Fibroblast of lung (primary cell): ENCODE measurements around the gene JARID2. TPM values are rescaled to one million over a fixed set of nuclear protein-coding genes. Genes with fewer than 3 reads are reported as not detected.

ENCODE experiments used
- DNase-seq, 2 donors: peaks; one replicate each; pipeline versions ENCODE4 v3.0.0 to v3.0.0-alpha.2; 2010; ENCODE audit warnings: low read depth in 2 of 2
- H2AFZ ChIP-seq: 2 replicates; pipeline ENCODE4 v1.5.1; 2012; ENCODE audit warnings: low read length, control low read depth, inconsistent platforms
- H3K27ac ChIP-seq: 2 replicates; pipeline ENCODE4 v1.5.1; 2011; ENCODE audit warnings: low read length, control low read depth; ENCODE audit not compliant: insufficient read depth
- H3K27me3 ChIP-seq: 2 replicates; pipeline ENCODE4 v1.5.1; 2011; ENCODE audit warnings: mild to moderate bottlenecking, low read length; ENCODE audit not compliant: control insufficient read depth, insufficient read depth
- H3K36me3 ChIP-seq: 2 replicates; pipeline ENCODE4 v1.5.1; 2011; ENCODE audit warnings: low read length; ENCODE audit not compliant: control insufficient read depth, insufficient read depth
- H3K4me1 ChIP-seq: 2 replicates; pipeline ENCODE4 v1.5.1; 2011; ENCODE audit warnings: low read length; ENCODE audit not compliant: control insufficient read depth, insufficient read depth; ENCODE audit errors: extremely low read depth
- H3K4me2 ChIP-seq: 2 replicates; pipeline ENCODE4 v1.5.1; 2011; ENCODE audit warnings: low read length, control low read depth; ENCODE audit not compliant: insufficient read depth; ENCODE audit errors: extremely low read depth
- H3K4me3 ChIP-seq, 4 experiments: fragments of 200-600 bp in 1 of 4; sonication (generic) in 1 of 4; replicated peaks in 1 of 4; 2 replicates each; pipeline ENCODE4 v1.5.1; 2011 to 2016; ENCODE audit warnings: low read length in 4 of 4, low read depth in 3 of 4, mild to moderate bottlenecking in 3 of 4, control low read depth in 2 of 4, inconsistent platforms in 1 of 4, mixed read lengths in 1 of 4; ENCODE audit not compliant: insufficient read depth in 1 of 4; ENCODE audit errors: control extremely low read depth in 1 of 4
- H3K79me2 ChIP-seq: 2 replicates; pipeline ENCODE4 v1.5.1; 2012; ENCODE audit warnings: mild to moderate bottlenecking, low read length, inconsistent platforms; ENCODE audit not compliant: control insufficient read depth, insufficient read depth
- H3K9ac ChIP-seq: 2 replicates; pipeline ENCODE4 v1.5.1; 2011; ENCODE audit warnings: mild to moderate bottlenecking, low read length, control low read depth; ENCODE audit not compliant: insufficient read depth
- H3K9me3 ChIP-seq: 2 replicates; pipeline ENCODE4 v1.5.1; 2012; ENCODE audit warnings: low read depth, low read length; ENCODE audit not compliant: control insufficient read depth, insufficient read depth
- H4K20me1 ChIP-seq: 2 replicates; pipeline ENCODE4 v1.5.1; 2011; ENCODE audit warnings: low read length; ENCODE audit not compliant: control insufficient read depth, insufficient read depth; ENCODE audit errors: extremely low read depth
- EZH2 ChIP-seq: IDR thresholded peaks from 2 replicates; pipeline ENCODE4 v1.5.1; 2012; ENCODE audit warnings: low read length, control low read depth, mild to moderate bottlenecking; ENCODE audit errors: missing control alignments
- polyA plus RNA-seq, 2 donors: library from polyadenylated mRNA; depleted of rRNA in 1 of 2; stranded (reverse) in 1 of 2; unstranded in 1 of 2; fragments of >200 nt; gene quantifications; 2 replicates each; pipeline ENCODE4 v1.2.1, GENCODE V29; 2011 to 2012; ENCODE audit warnings: missing spikeins in 1 of 2
- total RNA-seq: library from RNA; depleted of rRNA; stranded (reverse); fragments of >200 nt; gene quantifications from 2 replicates; pipeline ENCODE4 v1.2.1, GENCODE V29; 2014
- TF ChIP-seq, protein P1 (sequence below), 2 donors: IDR thresholded peaks in 1 of 2; conservative IDR thresholded peaks in 1 of 2; 1 replicate in 1 of 2; 2 replicates in 1 of 2; pipeline ENCODE4 v1.5.1; 2011 to 2012; ENCODE audit warnings: low read length in 2 of 2, control low read depth in 1 of 2, inconsistent platforms in 1 of 2, low read depth in 1 of 2, mild to moderate bottlenecking in 1 of 2

The JARID2 gene
- total and polyA plus RNA-seq, 2 donors (not counting 1 experiment from before 2014, with no cell fraction given): 5.0 to 8.2 TPM

DNA sequence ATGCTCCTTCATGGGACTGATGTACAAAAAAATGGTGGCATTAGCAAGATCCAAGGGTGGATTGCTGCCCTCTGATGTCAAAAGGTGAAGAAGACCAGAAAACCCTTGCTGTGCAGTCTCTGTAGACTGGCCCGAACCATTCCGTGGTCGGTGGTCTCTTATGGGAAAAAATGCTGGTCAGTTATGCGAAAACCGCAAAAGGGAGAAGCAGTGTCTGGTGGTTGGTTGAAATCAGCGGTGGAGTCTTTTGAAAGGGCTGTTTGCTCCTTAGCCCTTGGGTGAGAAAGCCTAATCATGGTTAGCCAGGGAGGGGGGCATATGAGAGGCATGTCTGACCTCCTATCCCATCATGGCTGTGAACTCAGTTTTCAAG lies 308.8 kb downstream of the JARID2 start:
- Histone ChIP-seq H3K79me2 (no peaks in the 10 kb centered on the region), H3K36me3 (peaks cover 2% of the 10 kb centered on the region), H3K4me3 (no peak overlapping the region), H3K4me1 (no peaks in the 10 kb centered on the region), H3K4me2 (no peak overlapping the region), H3K27me3 (no peaks in the 10 kb centered on the region), H3K9me3 (no peaks in the 10 kb centered on the region), H3K9ac (no peak overlapping the region), H2AFZ (no peak overlapping the region), H4K20me1 (no peaks in the 10 kb centered on the region), H3K27ac (no peak overlapping the region)
- no peak for TF ChIP-seq EZH2
- TF ChIP-seq, protein P1, sequence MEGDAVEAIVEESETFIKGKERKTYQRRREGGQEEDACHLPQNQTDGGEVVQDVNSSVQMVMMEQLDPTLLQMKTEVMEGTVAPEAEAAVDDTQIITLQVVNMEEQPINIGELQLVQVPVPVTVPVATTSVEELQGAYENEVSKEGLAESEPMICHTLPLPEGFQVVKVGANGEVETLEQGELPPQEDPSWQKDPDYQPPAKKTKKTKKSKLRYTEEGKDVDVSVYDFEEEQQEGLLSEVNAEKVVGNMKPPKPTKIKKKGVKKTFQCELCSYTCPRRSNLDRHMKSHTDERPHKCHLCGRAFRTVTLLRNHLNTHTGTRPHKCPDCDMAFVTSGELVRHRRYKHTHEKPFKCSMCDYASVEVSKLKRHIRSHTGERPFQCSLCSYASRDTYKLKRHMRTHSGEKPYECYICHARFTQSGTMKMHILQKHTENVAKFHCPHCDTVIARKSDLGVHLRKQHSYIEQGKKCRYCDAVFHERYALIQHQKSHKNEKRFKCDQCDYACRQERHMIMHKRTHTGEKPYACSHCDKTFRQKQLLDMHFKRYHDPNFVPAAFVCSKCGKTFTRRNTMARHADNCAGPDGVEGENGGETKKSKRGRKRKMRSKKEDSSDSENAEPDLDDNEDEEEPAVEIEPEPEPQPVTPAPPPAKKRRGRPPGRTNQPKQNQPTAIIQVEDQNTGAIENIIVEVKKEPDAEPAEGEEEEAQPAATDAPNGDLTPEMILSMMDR (conservative IDR thresholded peaks at IDR 0.05 in 1 of 2, IDR thresholded peaks at IDR 0.05 in 1 of 2; ENCODE audit: low read depth in 1 of 2, low read length in 2 of 2): no peak
- DNase-seq: no peak

DNA sequence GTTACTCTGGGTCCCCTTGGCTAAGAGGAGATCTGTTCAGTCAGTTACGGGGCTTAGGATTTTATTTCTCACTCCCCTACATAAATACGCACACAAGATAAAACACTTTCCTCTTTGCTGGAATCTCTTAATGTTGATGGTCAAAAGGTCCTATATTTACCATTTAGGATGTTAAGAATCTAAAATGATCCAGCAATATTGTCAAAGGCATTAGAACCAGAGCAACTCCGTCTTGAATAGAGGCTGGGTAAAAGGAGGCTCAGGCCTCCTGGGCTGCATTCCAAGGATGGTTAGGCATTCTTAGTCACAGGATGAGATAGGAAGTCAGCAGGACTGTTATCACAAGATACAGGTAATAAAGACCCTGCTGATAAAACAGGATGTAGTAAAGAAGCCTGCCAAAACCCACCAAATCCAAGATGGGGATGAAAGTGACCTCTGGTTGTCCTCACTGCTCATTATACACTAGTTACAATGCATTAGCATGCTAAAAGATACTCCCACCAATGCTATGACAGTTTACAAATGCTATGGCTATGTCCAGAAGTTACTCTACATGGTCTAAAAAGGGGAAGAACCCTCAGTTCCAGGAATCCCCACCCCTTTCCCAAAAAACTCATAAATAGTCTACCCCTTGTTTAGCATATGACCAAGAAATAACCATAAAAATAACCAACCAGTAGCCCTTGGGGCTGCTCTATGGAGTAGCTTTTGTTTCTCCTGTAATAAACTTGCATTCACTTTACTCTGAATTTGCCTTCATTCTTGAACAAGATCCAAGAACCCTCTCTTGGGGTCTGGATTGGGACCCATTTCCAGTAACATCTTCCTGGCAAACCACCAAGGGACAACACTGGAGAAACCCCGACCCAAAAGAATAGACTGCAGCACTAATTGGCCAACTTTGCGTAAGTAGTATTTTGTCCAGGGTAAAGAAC lies 309.5 kb downstream of the JARID2 start:
- H3K4me1 ChIP-seq: no peaks in the 10 kb centered on the region
- H3K27ac ChIP-seq: no peak overlapping the region
- H3K4me3 ChIP-seq: no peak overlapping the region
- no peaks in the 10 kb centered on the region for H3K79me2 ChIP-seq
- no peaks in the 10 kb centered on the region for H4K20me1 ChIP-seq
- no peak for DNase-seq
- no peak overlapping the region for H3K4me2 ChIP-seq
- TF ChIP-seq, protein P1 (conservative IDR thresholded peaks at IDR 0.05 in 1 of 2, IDR thresholded peaks at IDR 0.05 in 1 of 2; ENCODE audit: low read depth in 1 of 2, low read length in 2 of 2): no peak
- no peak for TF ChIP-seq EZH2
- no peaks in the 10 kb centered on the region for H3K9me3 ChIP-seq
- H3K27me3 ChIP-seq: no peaks in the 10 kb centered on the region
- H3K9ac ChIP-seq: no peak overlapping the region
- no peak overlapping the region for H2AFZ ChIP-seq
- H3K36me3 ChIP-seq: peaks cover 2% of the 10 kb centered on the region

DNA sequence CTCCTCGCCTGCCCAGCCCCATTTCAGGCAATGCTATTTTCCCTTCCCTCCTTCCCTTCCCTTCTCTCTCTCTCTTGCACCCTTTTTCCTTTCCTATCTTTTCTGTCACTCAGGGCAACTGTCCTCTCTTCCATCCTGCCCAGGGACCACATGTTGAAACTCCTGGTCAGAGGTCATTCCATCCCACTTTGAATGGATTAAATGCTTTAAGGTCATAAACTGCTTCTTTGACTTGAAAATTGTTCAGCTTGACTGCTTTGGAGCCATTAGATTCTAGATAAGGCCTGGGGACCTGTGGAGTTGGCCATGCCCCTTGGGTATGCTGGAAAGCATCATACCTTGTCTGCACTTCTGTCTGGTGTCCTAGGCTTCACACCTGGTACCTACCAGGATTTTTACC lies 310.8 kb downstream of the JARID2 start:
- Histone ChIP-seq H3K27me3 (no peaks in the 10 kb centered on the region), H2AFZ (no peak overlapping the region), H3K9me3 (no peaks in the 10 kb centered on the region), H3K9ac (no peak overlapping the region), H3K27ac (no peak overlapping the region), H3K4me3 (no peak overlapping the region), H3K4me2 (no peak overlapping the region), H3K79me2 (no peaks in the 10 kb centered on the region), H3K4me1 (no peaks in the 10 kb centered on the region), H4K20me1 (no peaks in the 10 kb centered on the region), H3K36me3 (peaks cover under 1% of the 10 kb centered on the region)
- no peak for TF ChIP-seq EZH2
- TF ChIP-seq, protein P1 (conservative IDR thresholded peaks at IDR 0.05 in 1 of 2, IDR thresholded peaks at IDR 0.05 in 1 of 2; ENCODE audit: low read depth in 1 of 2, low read length in 2 of 2): no peak
- no peak for DNase-seq
